Measurements from ENCODE around the gene KLHL2.
"Not testable (repeated sequence)": the region's sequence is repeated elsewhere in the genome, so short reads cannot be mapped to it uniquely, and the experiment has no call there.

The KLHL2 gene, protein sequence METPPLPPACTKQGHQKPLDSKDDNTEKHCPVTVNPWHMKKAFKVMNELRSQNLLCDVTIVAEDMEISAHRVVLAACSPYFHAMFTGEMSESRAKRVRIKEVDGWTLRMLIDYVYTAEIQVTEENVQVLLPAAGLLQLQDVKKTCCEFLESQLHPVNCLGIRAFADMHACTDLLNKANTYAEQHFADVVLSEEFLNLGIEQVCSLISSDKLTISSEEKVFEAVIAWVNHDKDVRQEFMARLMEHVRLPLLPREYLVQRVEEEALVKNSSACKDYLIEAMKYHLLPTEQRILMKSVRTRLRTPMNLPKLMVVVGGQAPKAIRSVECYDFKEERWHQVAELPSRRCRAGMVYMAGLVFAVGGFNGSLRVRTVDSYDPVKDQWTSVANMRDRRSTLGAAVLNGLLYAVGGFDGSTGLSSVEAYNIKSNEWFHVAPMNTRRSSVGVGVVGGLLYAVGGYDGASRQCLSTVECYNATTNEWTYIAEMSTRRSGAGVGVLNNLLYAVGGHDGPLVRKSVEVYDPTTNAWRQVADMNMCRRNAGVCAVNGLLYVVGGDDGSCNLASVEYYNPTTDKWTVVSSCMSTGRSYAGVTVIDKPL

GRCh38 chr4:165207431-165208220 lies at the start of gene KLHL2:
Gene KLHL2, plus strand, starts transcription at chr4:165207561. Its CDS starts 316 bp downstream, at chr4:165207877.
- DNase-seq, result peak; percentile 89

GRCh38 chr4:165158762-165159161 lies 48.6 kb upstream of the KLHL2 start:
- no peak for DNase-seq

DNA sequence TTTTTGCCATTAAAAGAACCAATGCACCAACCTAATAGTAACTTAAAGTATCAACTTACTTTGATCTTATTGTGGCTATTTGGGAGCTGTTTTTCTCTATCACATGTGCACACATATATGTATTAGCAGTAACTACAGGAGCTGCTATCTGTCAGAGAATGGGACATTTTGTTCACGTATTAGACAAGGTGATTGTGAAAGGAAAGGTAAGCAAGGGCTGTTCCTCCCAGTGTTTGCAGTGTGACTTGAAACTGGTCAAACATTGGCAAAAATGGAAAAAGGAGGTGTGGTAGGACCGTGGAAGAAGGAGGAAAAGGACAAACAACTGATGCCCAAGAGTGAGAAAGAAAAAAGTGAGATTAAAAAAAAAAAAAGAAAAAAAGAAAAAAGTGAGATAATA lies 43.1 kb upstream of the KLHL2 start:
- no peak for DNase-seq

GRCh38 chr4:165166872-165167271 lies 40.5 kb upstream of the KLHL2 start:
- not testable (repeated sequence) for DNase-seq

DNA sequence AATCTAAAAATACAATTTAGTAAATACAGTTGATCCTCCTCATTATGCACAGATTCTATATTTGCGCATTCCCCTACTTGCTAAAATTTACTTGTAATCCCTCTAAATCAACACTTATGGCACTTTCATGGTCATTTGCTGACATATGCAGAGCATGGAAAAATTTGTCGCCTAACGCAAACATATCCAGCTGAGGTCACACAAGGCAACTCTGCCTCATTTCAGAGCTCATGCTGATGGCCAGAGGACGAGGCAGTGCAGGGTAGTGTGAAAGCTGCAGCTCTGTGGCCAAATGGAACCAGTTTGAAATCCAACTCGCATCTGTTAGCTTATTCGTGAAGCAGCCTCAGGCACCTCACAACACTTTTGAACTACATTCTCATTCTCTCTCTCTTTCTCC lies 39.7 kb upstream of the KLHL2 start:
- no peak for DNase-seq

- peak; percentile 70 for DNase-seq
These were observed 36.5 kb upstream of the KLHL2 start for GRCh38 chr4:165170819-165171218.

- DNase-seq, result not testable (repeated sequence)
These were observed 31.9 kb upstream of the KLHL2 start for GRCh38 chr4:165175470-165175869.

GRCh38 chr4:165175879-165176278 lies 31.5 kb upstream of the KLHL2 start:
- DNase-seq, result no peak

GRCh38 chr4:165177725-165178666 lies 29.4 kb upstream of the KLHL2 start:
- DNase-seq, result no peak

DNA sequence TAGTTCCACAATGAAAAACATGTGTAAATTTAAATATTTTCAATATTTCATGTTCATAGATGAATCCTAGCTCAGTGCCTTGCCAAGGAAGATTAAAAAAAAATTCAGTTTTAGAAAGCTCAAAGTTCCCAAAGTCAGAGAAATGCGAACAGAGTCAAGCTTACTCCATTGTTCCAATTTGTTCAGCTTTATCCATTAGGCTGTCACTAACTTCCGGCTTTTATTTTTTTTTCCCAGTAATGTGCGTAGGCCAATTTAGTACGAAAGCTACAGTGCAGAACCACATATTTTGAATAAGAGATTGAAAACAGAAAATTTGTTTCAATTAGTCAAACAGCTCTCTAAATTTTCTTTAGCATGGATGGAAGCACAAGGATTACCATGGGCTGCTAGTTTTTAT lies 23.1 kb upstream of the KLHL2 start:
- no peak for DNase-seq

- not testable (repeated sequence) for DNase-seq
These were observed 22.4 kb upstream of the KLHL2 start for GRCh38 chr4:165184998-165185397.

DNA sequence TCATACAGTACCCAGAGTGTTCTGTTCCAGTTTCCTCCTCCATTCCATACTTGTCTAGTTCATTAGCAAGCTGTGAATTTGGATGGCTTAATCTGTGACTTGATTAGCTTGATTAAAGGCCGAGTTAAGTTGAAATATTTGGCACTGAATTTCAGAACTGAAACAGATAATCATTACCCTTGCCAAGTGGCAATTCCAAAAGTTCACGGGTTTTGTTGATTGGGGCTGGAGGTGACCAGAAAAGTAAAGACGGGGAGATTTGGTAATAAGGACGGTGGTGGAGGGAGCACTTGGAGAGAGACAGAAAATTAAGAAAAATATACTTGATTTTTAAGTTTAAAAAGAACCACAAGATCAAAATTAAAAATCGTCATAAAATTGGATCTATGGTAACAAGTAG lies 21.9 kb upstream of the KLHL2 start:
- DNase-seq, result no peak

- no peak for DNase-seq
These were observed 16.6 kb upstream of the KLHL2 start for GRCh38 chr4:165190591-165191347.

DNA sequence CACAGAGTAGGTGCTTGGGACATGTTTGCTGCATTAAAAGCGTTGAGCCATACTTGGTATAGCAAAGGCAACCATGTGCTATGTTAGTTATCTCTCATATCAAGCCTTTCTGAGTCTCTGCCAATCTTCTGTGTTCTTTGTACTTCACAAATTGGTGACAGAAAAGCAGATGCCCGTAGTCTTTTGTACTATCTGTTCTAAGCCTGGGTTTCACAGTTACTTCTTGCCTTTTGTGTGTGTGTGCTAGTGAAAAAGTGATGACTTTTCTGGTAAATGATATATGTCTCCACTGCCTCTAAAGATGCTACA lies 16.1 kb upstream of the KLHL2 start:
- DNase-seq, result no peak

DNA sequence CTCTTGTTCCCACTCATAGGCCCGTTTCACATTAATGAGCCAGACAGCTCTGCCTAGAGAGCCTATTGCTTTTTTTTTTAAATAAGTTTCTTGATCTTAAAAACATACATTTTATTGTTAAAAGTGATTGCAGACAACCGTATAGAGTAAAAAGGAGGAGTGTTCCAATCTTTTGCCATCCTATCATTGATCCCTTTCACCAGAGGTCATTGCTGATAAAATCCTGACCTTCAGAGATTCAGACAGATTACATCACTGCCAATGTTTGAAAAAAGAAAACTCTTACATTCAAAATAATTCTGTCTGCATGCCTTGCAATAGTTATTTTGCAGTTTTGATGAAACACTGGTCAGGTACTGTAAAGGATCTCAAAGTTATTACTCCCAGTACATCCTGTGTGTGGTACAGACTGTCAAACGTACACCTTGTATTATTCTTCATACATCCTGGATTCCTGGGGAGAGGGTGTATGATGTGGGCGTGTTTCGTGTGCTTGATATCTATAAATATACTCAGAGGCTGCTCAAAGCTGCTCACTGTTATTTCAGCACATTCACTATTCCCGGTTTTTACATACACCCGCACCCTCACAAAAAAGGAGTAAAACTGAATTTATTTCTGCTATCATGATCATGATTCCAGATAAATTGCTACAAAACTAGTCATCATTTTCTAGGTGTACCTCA lies 15.4 kb upstream of the KLHL2 start:
- DNase-seq, result peak; percentile 69

- DNase-seq, result no peak
These were observed 14.9 kb upstream of the KLHL2 start for GRCh38 chr4:165192500-165192898.

DNA sequence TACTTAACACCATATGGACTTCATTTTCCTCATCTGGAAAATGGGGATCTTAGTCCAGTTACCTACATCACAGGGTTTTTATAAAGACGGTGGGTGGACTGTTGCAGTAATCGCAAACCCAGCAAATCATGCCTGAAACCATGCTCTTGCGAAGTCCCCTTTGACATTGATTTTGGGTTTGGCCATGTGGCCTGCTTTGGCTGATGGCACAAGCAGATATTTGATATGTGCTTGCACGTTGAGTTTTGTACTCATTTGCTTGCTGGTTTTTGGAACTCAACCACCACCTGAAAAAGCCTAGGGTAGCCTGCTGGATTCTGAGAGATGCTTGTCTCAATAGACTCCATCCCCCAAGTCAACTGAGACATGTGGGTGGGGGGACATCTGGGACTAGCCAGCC lies 14.4 kb upstream of the KLHL2 start:
- DNase-seq, result no peak

GRCh38 chr4:165194368-165194767 lies 13.0 kb upstream of the KLHL2 start:
- DNase-seq, result no peak

GRCh38 chr4:165198329-165198728 lies 9.0 kb upstream of the KLHL2 start:
- DNase-seq, result no peak

DNA sequence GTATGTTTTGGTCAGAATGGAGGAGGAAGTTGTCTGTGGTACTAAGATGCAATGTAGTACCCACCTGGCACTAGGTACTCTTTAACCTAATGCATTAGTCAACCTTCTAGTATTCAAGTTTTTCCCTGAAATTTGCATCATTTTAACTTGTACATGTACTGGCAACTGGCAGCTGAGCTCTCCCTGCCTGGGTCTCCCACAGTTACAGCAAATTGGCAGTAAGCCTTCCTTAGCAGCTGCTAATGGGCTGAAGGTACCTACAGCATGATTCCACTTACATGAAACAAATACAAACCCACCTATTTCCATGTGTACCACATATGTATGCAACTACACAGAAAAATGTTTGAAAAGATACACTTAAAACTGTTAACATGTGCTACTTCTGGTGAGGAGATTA lies 8.1 kb upstream of the KLHL2 start:
- peak; percentile 37 for DNase-seq

- DNase-seq, result no peak
These were observed 7.6 kb upstream of the KLHL2 start for GRCh38 chr4:165199722-165200121.
